ENCODE measurements around the gene LRRC45.

GRCh38 chr17:82013772-82014321 lies 9.3 kb upstream of the LRRC45 start:
- TF ChIP-seq, protein P1, sequence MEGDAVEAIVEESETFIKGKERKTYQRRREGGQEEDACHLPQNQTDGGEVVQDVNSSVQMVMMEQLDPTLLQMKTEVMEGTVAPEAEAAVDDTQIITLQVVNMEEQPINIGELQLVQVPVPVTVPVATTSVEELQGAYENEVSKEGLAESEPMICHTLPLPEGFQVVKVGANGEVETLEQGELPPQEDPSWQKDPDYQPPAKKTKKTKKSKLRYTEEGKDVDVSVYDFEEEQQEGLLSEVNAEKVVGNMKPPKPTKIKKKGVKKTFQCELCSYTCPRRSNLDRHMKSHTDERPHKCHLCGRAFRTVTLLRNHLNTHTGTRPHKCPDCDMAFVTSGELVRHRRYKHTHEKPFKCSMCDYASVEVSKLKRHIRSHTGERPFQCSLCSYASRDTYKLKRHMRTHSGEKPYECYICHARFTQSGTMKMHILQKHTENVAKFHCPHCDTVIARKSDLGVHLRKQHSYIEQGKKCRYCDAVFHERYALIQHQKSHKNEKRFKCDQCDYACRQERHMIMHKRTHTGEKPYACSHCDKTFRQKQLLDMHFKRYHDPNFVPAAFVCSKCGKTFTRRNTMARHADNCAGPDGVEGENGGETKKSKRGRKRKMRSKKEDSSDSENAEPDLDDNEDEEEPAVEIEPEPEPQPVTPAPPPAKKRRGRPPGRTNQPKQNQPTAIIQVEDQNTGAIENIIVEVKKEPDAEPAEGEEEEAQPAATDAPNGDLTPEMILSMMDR (optimal IDR thresholded peaks at IDR 0.05 in 1 of 3, IDR thresholded peaks at IDR 0.05 in 1 of 3, conservative IDR thresholded peaks at IDR 0.05 in 1 of 3; ENCODE audit: extremely low read depth in 1 of 3, insufficient read depth in 2 of 3, low read length in 3 of 3): no peak
- TF ChIP-seq EZH2 (IDR thresholded peaks at IDR 0.05; ENCODE audit: low read length): no peak
